ENCODE data around the gene PCDHA1.
"Not testable (repeated sequence)": the region's sequence is repeated elsewhere in the genome, so short reads cannot be mapped to it uniquely, and the experiment has no call there.

The PCDHA1 gene

DNA sequence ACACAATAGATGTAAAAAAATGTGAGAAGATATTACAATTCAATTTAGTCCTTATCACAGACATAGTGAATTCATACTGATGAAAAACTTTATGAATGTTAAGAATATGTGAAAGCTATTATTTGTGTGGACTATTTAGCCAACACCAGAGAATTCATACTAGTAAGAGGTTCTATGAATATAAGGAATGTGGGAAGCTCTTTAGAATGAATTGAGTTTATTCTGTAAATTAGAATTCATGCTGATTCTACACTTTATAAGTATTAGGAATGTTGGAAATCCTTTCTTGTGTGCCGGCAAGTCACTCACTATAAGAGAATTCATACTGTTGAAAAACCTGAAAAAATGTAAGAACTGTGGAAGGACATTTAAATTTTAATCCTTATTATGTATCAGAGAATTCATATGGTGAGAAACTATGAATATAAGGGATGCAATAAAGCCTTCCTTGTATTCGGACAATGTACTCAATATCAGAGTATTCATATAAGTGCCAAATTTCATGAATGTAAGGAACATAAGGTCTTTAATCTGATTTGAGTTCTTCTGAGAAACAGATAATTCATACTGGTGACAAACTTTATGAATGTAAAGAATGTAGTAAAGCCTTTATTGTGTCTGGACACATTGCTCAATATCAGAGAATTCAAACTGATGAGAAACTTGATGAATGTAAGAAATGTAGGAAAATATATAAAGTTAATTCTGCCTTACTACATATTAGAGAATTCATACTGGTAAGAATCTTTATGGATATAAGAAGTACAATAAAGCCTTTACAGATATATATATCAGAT lies 21.6 kb upstream of the PCDHA1 start:
- TF ChIP-seq, protein P1, sequence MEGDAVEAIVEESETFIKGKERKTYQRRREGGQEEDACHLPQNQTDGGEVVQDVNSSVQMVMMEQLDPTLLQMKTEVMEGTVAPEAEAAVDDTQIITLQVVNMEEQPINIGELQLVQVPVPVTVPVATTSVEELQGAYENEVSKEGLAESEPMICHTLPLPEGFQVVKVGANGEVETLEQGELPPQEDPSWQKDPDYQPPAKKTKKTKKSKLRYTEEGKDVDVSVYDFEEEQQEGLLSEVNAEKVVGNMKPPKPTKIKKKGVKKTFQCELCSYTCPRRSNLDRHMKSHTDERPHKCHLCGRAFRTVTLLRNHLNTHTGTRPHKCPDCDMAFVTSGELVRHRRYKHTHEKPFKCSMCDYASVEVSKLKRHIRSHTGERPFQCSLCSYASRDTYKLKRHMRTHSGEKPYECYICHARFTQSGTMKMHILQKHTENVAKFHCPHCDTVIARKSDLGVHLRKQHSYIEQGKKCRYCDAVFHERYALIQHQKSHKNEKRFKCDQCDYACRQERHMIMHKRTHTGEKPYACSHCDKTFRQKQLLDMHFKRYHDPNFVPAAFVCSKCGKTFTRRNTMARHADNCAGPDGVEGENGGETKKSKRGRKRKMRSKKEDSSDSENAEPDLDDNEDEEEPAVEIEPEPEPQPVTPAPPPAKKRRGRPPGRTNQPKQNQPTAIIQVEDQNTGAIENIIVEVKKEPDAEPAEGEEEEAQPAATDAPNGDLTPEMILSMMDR (conservative IDR thresholded peaks at IDR 0.05; ENCODE audit: low read depth, low read length), result no peak
- Histone ChIP-seq H3K27me3 (ENCODE audit: insufficient read depth, low read depth) (no peaks in the 10 kb centered on the region), H3K4me1 (ENCODE audit: low read depth, poor library complexity, severe bottlenecking) (no peaks in the 10 kb centered on the region), H3K4me3 (IDR thresholded peaks at IDR 0.05; ENCODE audit: insufficient read depth, low read depth, low read length) (no peak overlapping the region), H2AFZ (ENCODE audit: low read depth) (no peak overlapping the region), H4K20me1 (ENCODE audit: insufficient read depth) (no peaks in the 10 kb centered on the region), H3K9ac (no peak overlapping the region), H3K27ac (no peak overlapping the region), H3K4me2 (no peak overlapping the region), H3K79me2 (ENCODE audit: insufficient read depth, low read depth) (no peaks in the 10 kb centered on the region), H3K36me3 (ENCODE audit: insufficient read depth) (no peaks in the 10 kb centered on the region)

- Histone ChIP-seq H3K27ac (no peak overlapping the region), H4K20me1 (ENCODE audit: insufficient read depth) (no peaks in the 10 kb centered on the region), H3K36me3 (ENCODE audit: insufficient read depth) (no peaks in the 10 kb centered on the region), H3K4me1 (ENCODE audit: low read depth, poor library complexity, severe bottlenecking) (no peaks in the 10 kb centered on the region), H3K79me2 (ENCODE audit: insufficient read depth, low read depth) (no peaks in the 10 kb centered on the region), H3K27me3 (ENCODE audit: insufficient read depth, low read depth) (no peaks in the 10 kb centered on the region), H2AFZ (ENCODE audit: low read depth) (no peak overlapping the region), H3K4me3 (IDR thresholded peaks at IDR 0.05; ENCODE audit: insufficient read depth, low read depth, low read length) (no peak overlapping the region), H3K4me2 (no peak overlapping the region), H3K9ac (no peak overlapping the region)
- TF ChIP-seq, protein P1 (conservative IDR thresholded peaks at IDR 0.05; ENCODE audit: low read depth, low read length), result no peak
These were observed 18.5 kb upstream of the PCDHA1 start for GRCh38 chr5:140767444-140767843.

GRCh38 chr5:140780512-140780911 lies 5.4 kb upstream of the PCDHA1 start:
- H3K79me2 ChIP-seq (ENCODE audit: insufficient read depth, low read depth), result no peaks in the 10 kb centered on the region
- no peaks in the 10 kb centered on the region for H3K4me1 ChIP-seq (ENCODE audit: low read depth, poor library complexity, severe bottlenecking)
- H3K4me2 ChIP-seq, result no peak overlapping the region
- no peaks in the 10 kb centered on the region for H3K27me3 ChIP-seq (ENCODE audit: insufficient read depth, low read depth)
- H3K9ac ChIP-seq, result no peak overlapping the region
- H3K27ac ChIP-seq, result no peak overlapping the region
- no peaks in the 10 kb centered on the region for H4K20me1 ChIP-seq (ENCODE audit: insufficient read depth)
- H3K4me3 ChIP-seq (IDR thresholded peaks at IDR 0.05; ENCODE audit: insufficient read depth, low read depth, low read length), result no peak overlapping the region
- no peaks in the 10 kb centered on the region for H3K36me3 ChIP-seq (ENCODE audit: insufficient read depth)
- TF ChIP-seq, protein P1 (conservative IDR thresholded peaks at IDR 0.05; ENCODE audit: low read depth, low read length), result no peak
- H2AFZ ChIP-seq (ENCODE audit: low read depth), result no peak overlapping the region

DNA sequence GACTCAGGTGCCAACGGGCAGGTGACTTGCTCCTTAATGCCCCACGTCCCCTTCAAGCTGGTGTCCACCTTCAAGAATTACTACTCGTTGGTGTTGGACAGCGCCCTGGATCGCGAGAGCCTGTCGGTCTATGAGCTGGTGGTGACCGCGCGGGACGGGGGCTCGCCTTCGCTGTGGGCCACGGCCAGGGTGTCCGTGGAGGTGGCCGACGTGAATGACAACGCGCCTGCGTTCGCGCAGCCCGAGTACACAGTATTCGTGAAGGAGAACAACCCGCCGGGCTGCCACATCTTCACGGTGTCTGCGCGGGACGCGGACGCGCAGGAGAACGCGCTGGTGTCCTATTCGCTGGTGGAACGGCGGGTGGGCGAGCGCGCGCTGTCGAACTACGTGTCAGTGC lies 1.5 kb downstream of the PCDHA1 start:
- not testable (repeated sequence) for H3K27me3 ChIP-seq (ENCODE audit: insufficient read depth, low read depth); H3K27ac ChIP-seq; H2AFZ ChIP-seq (ENCODE audit: low read depth); H3K4me3 ChIP-seq (IDR thresholded peaks at IDR 0.05; ENCODE audit: insufficient read depth, low read depth, low read length); H4K20me1 ChIP-seq (ENCODE audit: insufficient read depth); H3K36me3 ChIP-seq (ENCODE audit: insufficient read depth); H3K9ac ChIP-seq; H3K4me2 ChIP-seq; H3K4me1 ChIP-seq (ENCODE audit: low read depth, poor library complexity, severe bottlenecking); H3K79me2 ChIP-seq (ENCODE audit: insufficient read depth, low read depth)

DNA sequence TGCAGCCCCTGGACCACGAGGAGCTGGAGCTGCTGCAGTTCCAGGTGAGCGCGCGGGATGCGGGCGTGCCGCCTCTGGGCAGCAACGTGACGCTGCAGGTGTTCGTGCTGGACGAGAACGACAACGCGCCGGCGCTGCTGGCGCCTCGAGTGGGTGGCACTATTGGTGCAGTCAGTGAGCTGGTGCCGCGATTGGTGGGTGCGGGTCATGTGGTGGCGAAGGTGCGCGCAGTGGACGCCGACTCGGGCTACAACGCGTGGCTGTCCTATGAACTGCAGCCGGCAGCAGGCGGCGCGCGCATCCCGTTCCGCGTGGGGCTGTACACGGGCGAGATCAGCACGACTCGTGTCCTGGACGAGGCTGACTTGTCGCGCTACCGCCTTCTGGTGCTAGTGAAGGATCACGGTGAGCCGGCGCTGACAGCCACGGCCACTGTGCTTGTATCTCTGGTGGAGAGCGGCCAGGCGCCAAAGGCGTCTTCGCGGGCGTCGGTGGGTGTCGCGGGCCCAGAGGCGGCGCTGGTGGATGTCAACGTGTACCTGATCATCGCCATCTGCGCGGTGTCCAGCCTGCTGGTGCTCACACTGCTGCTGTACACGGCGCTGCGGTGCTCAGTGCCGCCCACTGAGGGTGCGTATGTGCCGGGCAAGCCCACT lies 2.0 kb downstream of the PCDHA1 start:
- H2AFZ ChIP-seq (ENCODE audit: low read depth); H3K79me2 ChIP-seq (ENCODE audit: insufficient read depth, low read depth); H3K36me3 ChIP-seq (ENCODE audit: insufficient read depth); H3K4me2 ChIP-seq; H3K9ac ChIP-seq; H3K27ac ChIP-seq; H3K4me1 ChIP-seq (ENCODE audit: low read depth, poor library complexity, severe bottlenecking); H3K27me3 ChIP-seq (ENCODE audit: insufficient read depth, low read depth); H4K20me1 ChIP-seq (ENCODE audit: insufficient read depth); H3K4me3 ChIP-seq (IDR thresholded peaks at IDR 0.05; ENCODE audit: insufficient read depth, low read depth, low read length): not testable (repeated sequence)

Data from KMS-11 (cell line).